Activated T-cell treated with anti-CD3 and anti-CD28 coated beads, Interleukin-2, amount 50 U/mL, for 4 hours (primary cell): ENCODE measurements around the gene DUSP7. TPM values are rescaled to one million over a fixed set of nuclear protein-coding genes. Genes with fewer than 3 reads are reported as not detected.

Experiments
- ATAC-seq, 2 donors: fragments of 200-7000 bp; cut with Tn5 transposase; one replicate each; pipeline ENCODE4 v1.10.0; 2021
- DNase-seq: peaks from one replicate; pipeline ENCODE4 v3.0.0-alpha.2; 2020
- H3K27me3 Mint-ChIP-seq: one replicate; pipeline ENCODE4 v1.8.0; 2021; ENCODE audit warnings: low read depth, mixed read lengths
- H3K36me3 Mint-ChIP-seq: one replicate; pipeline ENCODE4 v1.8.0; 2022; ENCODE audit warnings: mixed read lengths; ENCODE audit not compliant: insufficient read depth
- H3K4me1 Mint-ChIP-seq: one replicate; pipeline ENCODE4 v1.8.0; 2021; ENCODE audit warnings: low read depth, mixed read lengths
- H3K4me3 Mint-ChIP-seq: one replicate; pipeline ENCODE4 v1.8.0; 2021; ENCODE audit warnings: mild to moderate bottlenecking, moderate library complexity, mixed read lengths
- H3K9me3 Mint-ChIP-seq: one replicate; pipeline ENCODE4 v1.8.0; 2021; ENCODE audit warnings: mixed read lengths
- total RNA-seq, 3 donors: library from RNA; stranded (reverse); gene quantifications; one replicate each; pipeline ENCODE4 v1.2.1, GENCODE V29; 2021

The DUSP7 gene
- total RNA-seq, 3 donors from 2014 or later, result 33.4 to 43.6 (median 38.1) TPM

- H3K4me3 Mint-ChIP-seq, result no peak overlapping the region
- DNase-seq, result no peak
- H3K4me1 Mint-ChIP-seq, result peaks cover 21% of the 10 kb centered on the region
- no peaks in the 10 kb centered on the region for H3K9me3 Mint-ChIP-seq
- no peak for ATAC-seq
- H3K27me3 Mint-ChIP-seq, result no peaks in the 10 kb centered on the region
- no peaks in the 10 kb centered on the region for H3K36me3 Mint-ChIP-seq
These were observed 34.0 kb upstream of the DUSP7 start for GRCh38 chr3:52090131-52090932.

GRCh38 chr3:52089691-52090090 is 33.3 kb upstream of the DUSP7 start:
- Mint-ChIP-seq H3K36me3 (no peaks in the 10 kb centered on the region), H3K4me1 (peaks cover 21% of the 10 kb centered on the region), H3K9me3 (no peaks in the 10 kb centered on the region), H3K27me3 (no peaks in the 10 kb centered on the region), H3K4me3 (no peak overlapping the region)
- DNase-seq, result no peak
- ATAC-seq, result no peak

- H3K27me3 Mint-ChIP-seq, result no peaks in the 10 kb centered on the region
- no peaks in the 10 kb centered on the region for H3K36me3 Mint-ChIP-seq
- ATAC-seq (no peak), DNase-seq (no peak)
- no peaks in the 10 kb centered on the region for H3K9me3 Mint-ChIP-seq
- H3K4me1 Mint-ChIP-seq, result peaks cover 21% of the 10 kb centered on the region
- no peak overlapping the region for H3K4me3 Mint-ChIP-seq
These were observed 32.3 kb upstream of the DUSP7 start for GRCh38 chr3:52088445-52089367.

- Mint-ChIP-seq H3K4me3 (no peak overlapping the region), H3K9me3 (no peaks in the 10 kb centered on the region), H3K4me1 (peaks cover 21% of the 10 kb centered on the region), H3K27me3 (no peaks in the 10 kb centered on the region), H3K36me3 (no peaks in the 10 kb centered on the region)
- no peak for ATAC-seq
- no peak for DNase-seq
These were observed 31.4 kb upstream of the DUSP7 start for GRCh38 chr3:52087731-52088130.

GRCh38 chr3:52086976-52087663 is 30.7 kb upstream of the DUSP7 start:
- ATAC-seq (no peak), DNase-seq (no peak)
- no peaks in the 10 kb centered on the region for H3K36me3 Mint-ChIP-seq
- H3K27me3 Mint-ChIP-seq, result no peaks in the 10 kb centered on the region
- H3K9me3 Mint-ChIP-seq, result no peaks in the 10 kb centered on the region
- no peak overlapping the region for H3K4me3 Mint-ChIP-seq
- peaks cover 21% of the 10 kb centered on the region for H3K4me1 Mint-ChIP-seq

- peak in 1 of 2 donors; percentile 13 for ATAC-seq
- Mint-ChIP-seq H3K36me3 (no peaks in the 10 kb centered on the region), H3K4me1 (peaks cover 21% of the 10 kb centered on the region), H3K9me3 (no peaks in the 10 kb centered on the region), H3K27me3 (no peaks in the 10 kb centered on the region), H3K4me3 (no peak overlapping the region)
- no peak for DNase-seq
These were observed 30.1 kb upstream of the DUSP7 start for GRCh38 chr3:52086461-52086860.

GRCh38 chr3:52085681-52086282 is 29.4 kb upstream of the DUSP7 start:
- Mint-ChIP-seq H3K4me1 (peaks cover 21% of the 10 kb centered on the region), H3K9me3 (no peaks in the 10 kb centered on the region), H3K27me3 (no peaks in the 10 kb centered on the region), H3K36me3 (no peaks in the 10 kb centered on the region), H3K4me3 (no peak overlapping the region)
- peak; percentile 61 to 73 for ATAC-seq
- DNase-seq, result no peak

GRCh38 chr3:52084954-52085680 is 28.7 kb upstream of the DUSP7 start:
- H3K9me3 Mint-ChIP-seq, result no peaks in the 10 kb centered on the region
- no peaks in the 10 kb centered on the region for H3K36me3 Mint-ChIP-seq
- ATAC-seq, result no peak
- DNase-seq, result no peak
- no peaks in the 10 kb centered on the region for H3K27me3 Mint-ChIP-seq
- peaks cover 21% of the 10 kb centered on the region for H3K4me1 Mint-ChIP-seq
- H3K4me3 Mint-ChIP-seq, result no peak overlapping the region

GRCh38 chr3:52084216-52084945 is 28.0 kb upstream of the DUSP7 start:
- no peaks in the 10 kb centered on the region for H3K36me3 Mint-ChIP-seq
- DNase-seq (no peak), ATAC-seq (no peak)
- no peak overlapping the region for H3K4me3 Mint-ChIP-seq
- H3K9me3 Mint-ChIP-seq, result no peaks in the 10 kb centered on the region
- H3K4me1 Mint-ChIP-seq, result peaks cover 21% of the 10 kb centered on the region
- H3K27me3 Mint-ChIP-seq, result no peaks in the 10 kb centered on the region

GRCh38 chr3:52083556-52084087 is 27.3 kb upstream of the DUSP7 start:
- no peak overlapping the region for H3K4me3 Mint-ChIP-seq
- H3K36me3 Mint-ChIP-seq, result no peaks in the 10 kb centered on the region
- ATAC-seq (no peak), DNase-seq (no peak)
- no peaks in the 10 kb centered on the region for H3K9me3 Mint-ChIP-seq
- H3K27me3 Mint-ChIP-seq, result no peaks in the 10 kb centered on the region
- peaks cover 21% of the 10 kb centered on the region for H3K4me1 Mint-ChIP-seq

- H3K27me3 Mint-ChIP-seq, result no peaks in the 10 kb centered on the region
- peaks cover 21% of the 10 kb centered on the region for H3K4me1 Mint-ChIP-seq
- ATAC-seq (no peak), DNase-seq (no peak)
- H3K36me3 Mint-ChIP-seq, result no peaks in the 10 kb centered on the region
- H3K4me3 Mint-ChIP-seq, result no peak overlapping the region
- no peaks in the 10 kb centered on the region for H3K9me3 Mint-ChIP-seq
These were observed 26.6 kb upstream of the DUSP7 start for GRCh38 chr3:52082951-52083350.

GRCh38 chr3:52080830-52081719 is 24.7 kb upstream of the DUSP7 start:
- Mint-ChIP-seq H3K4me1 (peaks cover 7% of the 10 kb centered on the region), H3K27me3 (no peaks in the 10 kb centered on the region), H3K4me3 (no peak overlapping the region), H3K36me3 (no peaks in the 10 kb centered on the region), H3K9me3 (no peaks in the 10 kb centered on the region)
- DNase-seq (no peak), ATAC-seq (no peak)
